Thoracic aorta (tissue), 2 donors: Measurements from ENCODE around the gene SIRT7. TPM values are rescaled to one million over a fixed set of nuclear protein-coding genes. Genes with fewer than 3 reads are reported as not detected.

ENCODE experiments used
- ATAC-seq: fragments of 150-250 bp; one replicate; pipeline ENCODE4 v1.8.0; 2017; ENCODE audit warnings: low read depth; ENCODE audit not compliant: insufficient number of reproducible peaks, low FRiP score
- DNase-seq: peaks from one replicate; pipeline ENCODE4 v3.0.0-alpha.2; 2020; ENCODE audit warnings: low spot score
- H3K27ac ChIP-seq, 2 donors: fragments of 200-600 bp; sonication (generic); 1 replicate in 1 of 2; 2 replicates in 1 of 2; pipeline ENCODE4 v1.5.1; 2016; ENCODE audit warnings: mild to moderate bottlenecking in 2 of 2, moderate library complexity in 2 of 2
- H3K27me3 ChIP-seq: fragments of 200-600 bp; sonication (generic); replicated peaks from 2 replicates; pipeline ENCODE4 v1.6.0; 2016; ENCODE audit warnings: mild to moderate bottlenecking; ENCODE audit not compliant: insufficient read depth
- H3K36me3 ChIP-seq: fragments of 200-600 bp; sonication (generic); one replicate; pipeline ENCODE4 v1.5.1; 2016
- H3K4me1 ChIP-seq, 2 donors: fragments of 200-600 bp; sonication (generic); 1 replicate in 1 of 2; 2 replicates in 1 of 2; pipeline versions ENCODE4 v1.5.1 to v1.6.0; 2016; ENCODE audit warnings: low read depth in 2 of 2, mild to moderate bottlenecking in 1 of 2; ENCODE audit not compliant: control insufficient read depth in 1 of 2
- H3K4me3 ChIP-seq: fragments of 200-600 bp; sonication (generic); 2 replicates; pipeline ENCODE4 v1.5.1; 2016; ENCODE audit warnings: mild to moderate bottlenecking
- H3K9me3 ChIP-seq: fragments of 200-600 bp; sonication (generic); 2 replicates; pipeline ENCODE4 v1.5.1; 2016
- CTCF ChIP-seq: fragments of 200-600 bp; sonication (generic); IDR thresholded peaks from one replicate; pipeline ENCODE4 v1.5.1; 2019; ENCODE audit warnings: antibody characterized with exemption
- total RNA-seq, 2 donors: library from RNA; depleted of rRNA; stranded (reverse); fragments of >200 nt; gene quantifications; one replicate each; pipeline versions ENCODE4 v1.1.0 to v1.2.3, GENCODE V29; 2016

Gene SIRT7
- total RNA-seq, 2 donors from 2014 or later = 15.8 to 41.3 TPM

- no peak for TF ChIP-seq CTCF
- H3K27ac ChIP-seq = no peak overlapping the region
- DNase-seq = no peak
Measured at GRCh38 chr17:81935709-81936084, 17.7 kb upstream of the SIRT7 start.

GRCh38 chr17:81934850-81935708 is 17.1 kb upstream of the SIRT7 start:
- no peaks in the 10 kb centered on the region for H3K27me3 ChIP-seq
- TF ChIP-seq CTCF = no peak
- H3K27ac ChIP-seq = no peak overlapping the region
- DNase-seq (no peak), ATAC-seq (no peak)
- no peak overlapping the region for H3K4me3 ChIP-seq
- H3K9me3 ChIP-seq = no peaks in the 10 kb centered on the region
- H3K4me1 ChIP-seq = peaks cover 3 to 23% of the 10 kb centered on the region in 2 donors
- no peaks in the 10 kb centered on the region for H3K36me3 ChIP-seq

More at GRCh38 chr17:81935709-81936084, 17.7 kb upstream of the SIRT7 start:
- ATAC-seq = no peak
- Histone ChIP-seq H3K27me3 (no peaks in the 10 kb centered on the region), H3K4me1 (peaks cover 3 to 30% of the 10 kb centered on the region in 2 donors), H3K9me3 (no peaks in the 10 kb centered on the region), H3K4me3 (no peak overlapping the region), H3K36me3 (no peaks in the 10 kb centered on the region)

- DNase-seq (no peak), ATAC-seq (no peak)
- TF ChIP-seq CTCF = no peak
- H3K36me3 ChIP-seq = no peaks in the 10 kb centered on the region
- H3K27ac ChIP-seq = no peak overlapping the region
- no peaks in the 10 kb centered on the region for H3K9me3 ChIP-seq
- no peaks in the 10 kb centered on the region for H3K27me3 ChIP-seq
- H3K4me1 ChIP-seq = peaks cover 3 to 15% of the 10 kb centered on the region in 2 donors
- H3K4me3 ChIP-seq = no peak overlapping the region
Measured at GRCh38 chr17:81934098-81934757, 16.3 kb upstream of the SIRT7 start.

- DNase-seq = no peak
- Histone ChIP-seq H3K27ac (no peak overlapping the region), H3K36me3 (no peaks in the 10 kb centered on the region), H3K9me3 (no peaks in the 10 kb centered on the region), H3K27me3 (no peaks in the 10 kb centered on the region), H3K4me3 (no peak overlapping the region), H3K4me1 (peaks cover 6 to 20% of the 10 kb centered on the region in 2 donors)
- ATAC-seq = no peak
- no peak for TF ChIP-seq CTCF
Measured at GRCh38 chr17:81933178-81933699, 15.3 kb upstream of the SIRT7 start.

GRCh38 chr17:81932333-81932983 is 14.5 kb upstream of the SIRT7 start:
- Histone ChIP-seq H3K4me3 (no peak overlapping the region), H3K36me3 (no peaks in the 10 kb centered on the region), H3K4me1 (peaks cover 10 to 20% of the 10 kb centered on the region in 2 donors), H3K27ac (no peak overlapping the region), H3K9me3 (no peaks in the 10 kb centered on the region), H3K27me3 (no peaks in the 10 kb centered on the region)
- DNase-seq (no peak), ATAC-seq (no peak)
- TF ChIP-seq CTCF = no peak
